ENCODE results near the gene CREG1.

Gene CREG1

DNA sequence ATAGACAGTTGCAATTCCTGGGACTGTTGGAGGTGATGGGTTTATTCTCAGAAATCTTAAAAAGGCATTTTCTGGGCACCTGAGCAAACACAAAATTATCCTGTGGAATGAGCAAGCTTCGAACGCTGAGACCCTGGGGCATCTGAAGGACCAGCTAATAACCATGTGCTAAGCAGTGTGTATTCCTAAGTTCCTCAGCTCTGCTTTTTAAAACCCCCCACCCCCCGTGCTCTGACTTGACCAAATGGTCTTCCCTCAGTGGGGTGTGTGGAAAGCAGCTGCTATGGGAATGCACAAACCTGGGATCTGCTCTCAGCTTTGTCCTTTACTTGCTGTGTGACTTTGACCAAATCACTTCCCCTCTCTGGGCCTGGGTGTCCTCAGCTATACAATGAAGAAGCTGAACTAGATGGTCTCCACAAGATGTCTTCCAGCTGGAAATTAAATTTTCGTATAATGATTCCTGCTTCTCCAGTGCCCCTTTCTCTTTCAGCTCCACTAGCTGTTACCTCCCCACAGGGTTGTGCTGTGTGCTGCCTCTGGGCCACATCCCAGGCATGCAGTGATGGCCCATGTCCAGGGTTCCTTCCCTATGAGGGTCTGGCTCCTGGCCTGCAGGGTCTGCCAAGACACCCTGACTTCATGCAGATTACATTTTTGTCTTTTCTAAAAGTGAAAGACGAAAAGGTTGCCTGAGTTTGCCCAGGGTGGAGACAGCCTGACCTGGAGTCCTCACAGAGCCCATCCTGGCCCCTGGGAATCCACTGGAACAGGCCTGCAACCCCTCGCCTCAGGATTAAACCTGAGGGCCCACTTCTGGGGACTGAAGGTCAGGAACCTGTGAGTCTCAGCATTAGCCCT lies 20.4 kb downstream of the CREG1 start:
- DNase-seq (ENCODE audit: low read depth in 2 of 2) = no peak

DNA sequence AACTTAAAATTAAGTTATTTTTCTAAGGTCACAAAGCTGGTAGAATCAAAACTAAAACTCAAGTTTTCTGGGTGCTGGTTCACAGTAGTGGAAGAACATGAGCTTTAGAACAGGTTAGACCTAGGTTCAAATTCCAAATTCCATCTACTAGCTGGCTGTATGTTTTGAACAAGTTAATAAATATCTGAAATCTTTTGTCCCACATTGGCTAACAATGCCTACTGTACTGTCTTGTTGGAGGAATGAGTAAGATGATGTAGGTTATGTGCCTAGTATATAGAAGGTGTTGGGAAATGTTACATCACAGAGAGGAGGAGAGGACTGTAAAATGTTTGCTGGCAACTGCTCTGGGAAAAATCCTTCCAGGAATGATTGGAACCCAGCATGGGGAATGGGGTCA lies 21.2 kb downstream of the CREG1 start:
- no peak for DNase-seq (ENCODE audit: low read depth in 2 of 2)

DNA sequence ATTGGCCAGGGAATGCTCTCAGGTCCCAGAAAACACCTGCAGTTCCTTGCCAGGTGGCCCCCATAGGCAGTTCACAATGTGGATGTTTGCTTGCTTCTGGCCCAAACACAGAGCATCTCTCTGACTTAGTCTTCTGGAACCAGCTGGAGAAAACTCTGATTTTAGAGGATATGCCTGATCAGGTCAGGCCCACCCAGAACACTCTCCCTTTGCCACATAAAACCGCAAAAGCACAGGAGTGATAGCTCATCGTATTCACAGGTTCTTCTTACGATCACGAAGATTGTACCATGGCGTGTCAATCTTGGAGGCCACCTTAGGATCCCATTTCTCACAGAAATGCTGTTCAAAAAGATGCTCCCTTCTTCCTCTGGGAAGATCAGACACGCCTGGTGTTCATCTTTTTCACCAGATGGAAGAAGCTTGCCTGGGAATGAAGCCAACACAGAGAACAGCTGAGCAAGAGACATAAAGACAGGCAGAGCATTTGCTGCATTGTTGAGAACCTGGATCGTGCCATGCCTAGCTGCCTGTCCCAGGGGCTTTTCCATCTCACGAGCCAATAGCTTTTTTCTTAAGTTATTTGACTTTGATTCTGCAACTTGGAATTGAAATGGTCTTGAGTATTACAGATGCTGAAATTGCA lies 23.6 kb downstream of the CREG1 start:
- DNase-seq (ENCODE audit: low read depth in 2 of 2) = no peak

DNA sequence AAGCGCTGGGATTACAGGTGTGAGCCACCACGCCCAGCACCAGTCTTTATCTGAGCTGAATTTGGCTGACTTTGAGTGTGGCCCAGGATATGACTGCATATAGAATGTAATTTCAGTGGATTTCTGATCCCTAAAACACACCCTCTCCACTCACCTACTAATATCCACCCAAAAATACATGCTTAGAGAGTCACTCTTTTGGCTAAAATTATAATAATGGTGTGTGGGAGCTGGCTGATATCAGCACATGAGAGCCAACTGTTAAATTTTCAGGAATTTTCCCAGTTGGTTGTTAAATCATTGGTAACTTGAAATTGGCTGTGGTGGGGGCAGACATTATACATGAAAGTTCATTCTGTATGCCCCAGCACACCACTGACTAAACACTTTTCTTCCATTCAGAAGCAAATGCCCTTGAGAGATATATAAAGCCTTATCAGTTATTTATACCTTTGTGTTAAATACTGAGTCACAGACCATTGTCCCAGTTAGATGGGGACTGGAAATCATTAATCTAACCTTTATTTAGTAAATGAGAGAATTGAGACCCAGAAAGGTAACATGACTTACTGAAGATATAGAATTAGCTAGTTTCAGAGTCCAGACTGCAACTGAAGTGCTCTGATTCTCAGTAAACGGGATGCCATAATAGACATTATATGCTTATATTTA lies 25.4 kb downstream of the CREG1 start:
- no peak for DNase-seq (ENCODE audit: low read depth in 2 of 2)

DNA sequence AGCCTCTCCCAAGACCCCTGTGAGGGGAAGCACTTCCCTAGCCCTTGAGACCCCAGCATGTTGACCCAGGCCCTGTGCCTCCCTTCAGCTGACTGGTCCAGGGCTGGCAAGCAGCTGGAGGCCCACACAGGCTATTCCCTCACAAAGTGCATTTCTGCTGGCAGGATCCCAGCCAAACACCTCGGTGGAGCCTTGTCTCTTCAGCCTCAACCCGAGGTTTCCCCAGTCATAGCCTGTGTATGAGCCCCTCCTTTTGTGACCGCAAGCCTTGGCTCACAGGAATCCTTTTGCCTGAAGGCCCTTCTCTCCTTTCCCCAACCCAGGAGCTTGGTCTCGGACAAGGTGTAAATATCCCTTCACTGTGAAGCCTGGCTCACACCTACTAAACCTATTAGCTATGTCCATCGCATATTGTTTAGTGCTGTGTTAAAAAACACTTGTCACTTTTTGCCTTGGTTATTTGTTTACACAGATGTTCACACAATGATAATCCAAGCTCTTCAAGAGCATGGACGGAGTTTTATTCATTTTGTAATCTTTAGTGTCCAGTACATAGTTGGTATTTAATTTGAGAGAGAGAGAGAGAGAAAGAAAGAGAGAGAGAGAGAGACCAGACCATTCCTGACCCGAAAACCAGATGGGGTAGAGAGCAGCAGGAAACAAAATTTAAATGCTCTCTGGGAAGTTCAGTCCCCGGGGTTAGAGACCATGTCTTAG lies 26.7 kb downstream of the CREG1 start:
- DNase-seq (ENCODE audit: low read depth in 2 of 2) = no peak

DNA sequence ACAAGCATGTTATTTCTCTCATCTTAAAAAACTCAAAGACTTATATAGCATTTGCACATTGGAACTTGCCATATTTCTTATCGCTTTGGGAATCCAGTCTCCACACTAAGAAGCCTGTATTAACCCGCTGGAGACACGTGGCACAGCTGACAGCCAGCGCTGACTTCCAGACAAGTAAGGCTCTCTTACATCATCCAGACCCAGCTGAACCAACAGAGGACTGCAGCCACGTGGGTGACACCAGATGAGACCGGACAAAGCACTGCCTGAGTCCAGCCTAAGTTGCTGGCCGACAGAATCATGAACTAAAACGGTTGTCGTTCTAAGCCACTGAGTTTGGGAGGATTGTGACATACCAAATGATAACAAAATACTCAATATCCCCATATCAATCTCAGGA lies 28.9 kb downstream of the CREG1 start:
- DNase-seq (ENCODE audit: low read depth in 2 of 2) = no peak

DNA sequence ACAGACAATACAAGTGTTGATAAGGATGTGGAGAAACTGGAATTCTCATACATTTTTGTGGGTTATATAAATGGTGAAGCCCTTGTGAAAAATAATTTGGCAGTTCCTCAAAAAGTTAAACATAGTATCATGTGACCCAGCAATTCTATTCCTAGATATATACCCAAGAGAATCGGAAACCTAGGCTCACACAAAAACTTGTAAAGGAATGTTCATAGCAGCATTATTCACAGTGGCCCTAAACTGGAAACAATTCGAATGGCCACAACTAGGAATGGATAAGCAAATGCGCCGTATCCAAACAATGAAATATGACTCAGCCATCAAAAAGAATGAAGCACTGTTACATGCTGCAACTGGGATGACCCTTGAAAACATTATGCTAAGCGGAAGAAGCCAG lies 31.3 kb downstream of the CREG1 start:
- no peak for DNase-seq (ENCODE audit: low read depth in 2 of 2)

DNA sequence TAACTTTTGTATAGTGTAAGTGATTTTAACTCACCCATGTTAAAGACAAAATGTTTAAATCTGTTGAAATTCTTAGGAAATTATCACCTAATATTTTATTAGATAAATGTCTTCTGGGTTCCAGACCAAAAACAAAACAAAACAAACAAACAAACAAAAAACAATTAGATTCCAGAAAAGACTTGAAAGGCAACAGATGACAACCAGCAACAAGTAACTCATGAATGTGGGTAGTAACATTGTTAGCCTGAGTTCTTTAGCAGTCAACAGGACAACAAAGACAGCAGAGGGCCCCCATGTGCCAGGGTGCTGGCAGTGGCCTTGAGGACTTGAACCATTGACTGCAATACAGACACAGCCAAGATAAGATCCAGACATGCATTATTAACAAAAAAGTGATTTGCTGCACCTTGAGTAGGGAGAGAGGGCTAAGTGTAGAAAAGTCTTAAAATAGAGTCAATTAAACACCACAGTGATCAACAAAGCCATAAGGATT lies 32.8 kb downstream of the CREG1 start:
- DNase-seq (ENCODE audit: low read depth in 2 of 2) = no peak

DNA sequence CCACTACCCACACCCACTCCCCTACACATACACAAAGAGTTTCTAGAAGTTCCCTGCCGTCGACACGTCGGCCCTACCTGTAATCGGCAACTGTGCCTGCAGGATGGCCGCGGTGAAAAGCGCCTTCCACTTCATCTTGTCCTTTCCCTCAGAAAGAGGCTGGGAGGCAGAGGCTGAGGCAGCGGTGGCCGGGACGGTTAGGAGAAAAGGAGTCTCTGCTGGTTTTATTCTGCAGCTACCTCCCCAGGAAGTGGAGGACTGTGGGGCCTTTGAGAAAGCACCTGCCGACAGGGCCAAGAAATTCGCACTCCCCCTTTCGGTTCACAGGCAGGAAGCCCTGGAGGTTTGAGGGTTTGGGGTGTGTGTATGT lies 35.2 kb downstream of the CREG1 start, which contains the start of gene CD247:
CD247 (minus strand) TSS at position 199 of the 370 bp plus-strand sequence; CDS start at position 135, 64 bp downstream.
- DNase-seq (ENCODE audit: low read depth in 2 of 2) = peak; percentile 44 to 65

DNA sequence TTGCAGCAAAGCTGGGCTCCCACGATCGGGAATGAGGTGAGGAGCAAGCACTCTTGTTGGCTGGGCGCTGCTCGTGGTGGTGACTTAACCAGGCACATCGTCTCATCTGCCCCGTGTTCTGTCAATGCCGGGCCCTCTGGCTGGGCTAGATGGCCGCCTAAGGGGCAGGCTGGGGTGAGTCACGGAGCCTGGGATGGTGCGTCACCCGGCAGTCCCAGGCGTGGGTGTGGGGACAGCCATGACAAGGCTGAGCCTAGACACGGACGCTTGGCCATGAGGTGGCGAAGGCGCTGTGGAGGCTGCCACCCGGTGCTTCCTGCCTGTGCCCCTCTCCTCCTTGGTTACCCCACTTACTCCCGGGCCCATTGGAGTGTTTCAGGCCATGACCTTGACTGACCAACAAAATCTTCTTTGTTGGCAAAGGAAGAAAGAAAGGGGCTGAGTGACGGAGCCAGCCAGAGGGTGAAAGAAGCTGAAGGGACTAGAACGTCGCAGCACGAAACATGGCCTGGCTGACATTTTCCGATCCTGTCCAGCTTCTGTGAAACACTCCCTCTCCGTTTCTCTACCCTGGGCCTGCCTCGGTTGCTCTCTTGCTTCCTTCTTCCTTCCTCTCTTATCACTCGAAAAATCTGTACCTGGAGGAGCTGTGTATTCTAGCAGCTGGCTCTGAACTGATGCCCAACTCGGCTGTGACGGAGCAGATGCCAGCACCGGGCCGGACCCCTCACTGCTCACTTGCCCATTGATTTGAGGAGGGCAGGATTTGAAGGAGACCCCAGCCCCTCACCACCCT lies 35.8 kb downstream of the CREG1 start:
- peak; percentile 84 to 92 for DNase-seq (ENCODE audit: low read depth in 2 of 2)

DNA sequence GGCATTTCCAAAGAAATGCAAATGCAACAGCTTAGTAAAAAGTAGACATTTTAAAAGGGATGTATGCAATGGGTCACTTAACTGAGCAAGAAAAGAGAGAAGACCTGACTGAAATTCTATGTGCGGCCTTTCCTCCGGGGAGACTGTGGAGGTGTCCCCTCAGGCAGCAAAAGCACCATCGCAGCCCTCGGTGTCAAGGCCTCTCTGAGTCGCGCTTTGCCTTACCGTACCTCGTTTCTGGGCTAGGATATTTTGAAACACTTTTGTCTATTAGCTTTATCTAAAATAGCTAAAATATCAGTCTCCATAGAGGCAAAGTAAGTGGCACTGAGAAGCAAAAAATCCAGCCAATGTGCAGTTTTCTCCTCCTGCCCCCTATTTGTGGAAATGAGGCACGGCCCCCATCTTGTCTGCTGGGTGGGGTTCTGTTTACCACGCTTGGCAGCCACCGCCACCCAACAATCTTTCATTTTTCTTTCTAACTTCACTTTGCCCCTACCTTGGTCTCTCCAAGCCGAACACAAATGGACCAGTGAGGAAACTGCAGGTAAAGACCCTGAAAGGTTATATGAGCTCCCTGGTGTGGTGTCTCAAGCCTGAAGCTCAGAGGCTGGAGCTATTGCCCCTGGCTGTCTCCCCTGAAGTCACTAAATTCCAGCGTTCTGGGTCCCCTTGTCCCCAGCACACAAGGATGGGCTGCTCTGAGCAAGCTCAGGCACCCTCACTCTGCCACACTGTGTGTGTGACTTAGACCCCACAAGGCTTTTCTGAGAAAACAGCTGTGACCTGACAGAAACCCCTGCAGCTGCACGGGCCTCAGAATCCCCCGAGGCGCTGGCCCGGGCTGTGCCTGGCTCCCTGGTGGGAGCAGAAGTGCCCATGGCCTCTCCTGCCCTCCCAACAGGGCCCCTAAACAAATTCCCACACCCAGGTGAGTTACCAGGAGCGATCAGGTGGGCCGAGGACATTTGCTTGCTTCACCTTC lies 36.9 kb downstream of the CREG1 start:
- no peak for DNase-seq (ENCODE audit: low read depth in 2 of 2)

DNA sequence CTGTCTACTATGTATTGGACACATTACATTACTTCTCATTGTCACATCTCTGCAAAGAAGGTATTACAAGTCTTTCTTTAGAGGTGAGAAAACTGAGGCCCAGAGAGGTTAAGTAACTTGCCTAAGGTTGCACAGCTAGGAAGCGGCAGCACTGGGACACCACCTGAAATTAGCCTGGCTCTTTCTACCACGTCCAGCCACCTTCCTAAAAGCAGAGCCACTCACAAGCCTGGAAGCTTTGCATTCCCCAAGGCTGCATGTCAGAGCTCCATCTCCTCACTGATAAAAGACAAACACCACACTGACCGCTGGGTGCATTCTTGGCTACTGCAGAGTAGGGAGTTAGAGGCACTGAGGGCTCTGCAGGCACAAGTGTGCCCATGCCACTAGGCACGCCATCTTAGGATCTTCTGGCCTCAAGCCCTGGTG lies 37.7 kb downstream of the CREG1 start:
- DNase-seq (ENCODE audit: low read depth in 2 of 2) = no peak

DNA sequence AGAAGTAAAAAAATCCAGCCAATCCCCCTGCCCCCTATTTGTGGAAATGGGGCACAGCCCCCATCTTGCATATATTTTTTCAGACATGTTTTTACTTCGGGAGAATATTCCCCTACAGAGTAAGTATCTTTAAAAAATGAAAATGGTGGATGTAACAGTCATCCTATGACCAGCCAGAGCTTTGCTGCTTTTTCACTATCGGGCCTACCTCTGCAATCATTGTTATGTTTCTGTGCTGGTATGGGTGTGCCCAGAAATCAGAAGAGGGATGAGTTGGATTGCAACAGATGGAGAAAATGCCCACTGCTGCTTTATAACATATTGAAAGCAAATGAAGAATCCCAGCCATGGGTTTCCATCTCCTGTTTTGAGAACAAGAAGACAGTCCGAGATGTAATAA lies 38.1 kb downstream of the CREG1 start:
- no peak for DNase-seq (ENCODE audit: low read depth in 2 of 2)

DNA sequence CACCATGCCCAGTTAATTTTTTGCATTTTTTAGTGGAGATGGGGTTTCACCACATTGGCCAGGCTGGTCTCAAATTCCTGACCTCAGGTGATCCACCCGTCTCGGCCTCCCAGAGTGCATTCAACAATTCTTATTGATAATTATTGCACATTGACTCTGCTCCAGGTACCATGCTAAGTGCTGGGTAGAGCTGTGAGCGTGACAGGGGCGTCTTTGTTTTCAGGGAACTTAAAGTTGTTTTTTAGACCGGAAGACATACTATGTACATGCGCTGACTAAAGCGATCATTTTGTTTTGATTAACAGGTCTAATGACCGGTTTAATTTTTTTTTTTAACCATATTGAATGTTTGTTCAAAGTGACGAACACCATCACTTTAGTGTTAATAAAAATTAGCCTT lies 39.3 kb downstream of the CREG1 start:
- no peak for DNase-seq (ENCODE audit: low read depth in 2 of 2)

DNA sequence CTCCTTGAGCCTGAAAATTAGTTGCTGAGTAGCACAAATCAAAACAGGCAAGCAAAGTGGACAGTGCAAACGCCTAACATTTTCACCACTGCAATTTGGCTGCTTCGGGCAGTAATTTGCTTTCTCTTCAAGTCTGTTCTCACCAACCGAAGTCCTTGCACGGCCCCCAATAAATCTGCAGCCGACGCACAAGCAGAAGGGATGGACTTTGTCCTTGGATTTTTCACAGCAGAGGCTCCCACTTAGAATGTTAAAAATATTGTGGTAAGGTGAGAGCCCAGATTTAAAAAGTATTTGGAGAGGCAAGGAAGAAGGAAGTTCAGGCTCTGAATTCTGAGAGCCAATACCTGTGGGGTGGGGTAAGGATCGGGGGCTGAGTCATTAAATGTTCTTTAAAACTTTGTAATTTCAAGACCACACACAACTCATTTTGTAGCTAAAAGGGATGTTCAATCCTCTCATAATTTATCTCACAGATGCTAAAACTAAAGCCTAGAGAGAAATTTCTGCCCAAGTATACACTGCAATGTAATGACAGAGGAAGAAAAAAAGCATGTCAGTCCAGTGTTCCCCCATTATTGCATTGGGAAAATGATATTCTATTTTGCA lies 41.4 kb downstream of the CREG1 start:
- DNase-seq (ENCODE audit: low read depth in 2 of 2) = no peak

DNA sequence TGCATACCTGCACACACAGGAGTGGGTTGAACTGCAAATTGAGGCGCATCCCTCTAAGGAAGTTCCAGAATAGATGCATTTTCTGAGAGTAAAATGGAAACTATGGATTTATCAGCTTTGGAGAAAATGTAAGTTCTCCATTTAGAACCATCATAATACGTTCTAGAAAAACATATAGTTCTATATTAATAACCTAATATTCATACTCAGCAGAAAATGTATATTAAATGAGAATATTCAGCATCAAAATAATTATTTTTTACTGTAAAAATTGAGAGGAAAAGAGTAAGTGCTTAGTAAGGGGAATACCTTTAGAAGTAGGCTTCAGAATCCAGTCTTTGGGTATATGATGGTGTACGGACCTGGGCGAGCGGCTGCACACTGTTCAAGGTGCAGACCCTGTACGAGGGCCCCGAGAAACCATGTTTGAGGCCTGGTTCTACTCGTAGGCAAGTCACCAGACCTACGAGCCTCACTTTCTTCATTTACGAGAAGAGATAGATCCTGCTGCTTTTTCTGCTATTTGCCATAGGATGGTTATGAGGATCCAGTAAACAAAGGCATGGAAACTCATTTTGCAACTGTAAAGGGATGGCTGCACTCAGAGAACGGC lies 42.1 kb downstream of the CREG1 start:
- no peak for DNase-seq (ENCODE audit: low read depth in 2 of 2)

DNA sequence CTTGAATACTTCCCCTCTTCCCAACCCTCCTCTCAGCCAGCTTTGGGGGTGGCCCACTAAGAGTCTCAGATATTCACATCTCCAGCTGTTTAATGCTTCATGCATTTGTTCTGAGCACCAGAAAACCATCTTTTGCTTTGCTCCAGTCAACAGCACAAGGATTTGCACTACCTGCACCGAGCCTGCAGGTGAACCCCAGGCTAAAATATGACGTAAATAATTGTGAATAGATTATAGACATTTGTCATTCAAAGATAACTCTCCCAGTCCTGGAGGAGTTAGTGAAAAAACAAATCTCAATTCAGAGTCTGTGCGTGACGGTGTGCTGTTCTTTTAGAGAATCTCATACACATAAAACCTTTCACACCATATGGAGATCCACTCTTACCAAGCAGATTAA lies 42.7 kb downstream of the CREG1 start:
- no peak for DNase-seq (ENCODE audit: low read depth in 2 of 2)

DNA sequence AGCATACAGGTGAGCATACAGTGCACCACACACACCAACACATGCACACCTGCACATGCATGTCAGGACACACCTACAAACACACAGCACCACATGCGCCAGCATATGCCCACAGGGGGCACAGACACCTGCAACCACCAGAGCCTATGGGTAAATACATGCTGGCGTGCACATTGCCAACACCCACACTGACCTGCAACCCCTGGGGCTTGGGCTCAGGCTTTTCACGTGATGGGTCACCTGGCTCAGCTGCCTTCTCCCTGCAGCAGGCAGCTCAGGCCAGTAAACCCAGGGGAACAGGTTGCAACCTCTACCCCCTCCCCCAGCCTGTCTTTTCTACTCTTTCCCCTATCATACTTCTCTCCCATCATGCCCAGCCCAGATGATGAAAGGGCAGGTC lies 43.3 kb downstream of the CREG1 start:
- no peak for DNase-seq (ENCODE audit: low read depth in 2 of 2)

DNA sequence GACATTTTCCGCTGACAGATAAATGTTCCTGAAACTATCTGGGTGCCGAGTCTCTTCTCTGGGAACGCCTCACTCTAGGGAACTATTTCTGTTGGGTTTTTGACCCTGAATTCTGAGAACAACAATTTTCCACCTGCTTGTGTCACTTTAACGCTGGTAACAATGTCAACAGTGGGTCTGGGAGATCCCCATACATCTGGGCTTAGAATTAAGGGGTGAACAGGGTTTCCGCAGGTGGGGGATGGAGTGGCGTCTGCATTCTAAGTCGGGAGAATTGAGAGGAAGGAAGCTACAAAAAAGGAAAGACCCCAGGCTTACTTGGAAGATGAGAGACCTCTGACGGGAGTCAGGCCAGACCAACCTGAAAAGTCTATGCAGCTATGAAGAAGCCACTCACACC lies 44.0 kb downstream of the CREG1 start:
- DNase-seq (ENCODE audit: low read depth in 2 of 2) = no peak
